Lower lobe of right lung (tissue), 2 donors: Measurements from ENCODE around the gene ZNF547. TPM values are rescaled to one million over a fixed set of nuclear protein-coding genes. Genes with fewer than 3 reads are reported as not detected.
"Not testable (repeated sequence)": the region's sequence is repeated elsewhere in the genome, so short reads cannot be mapped to it uniquely, and the experiment has no call there.

ENCODE experiments used
- ATAC-seq, 2 donors: fragments of 200-7000 bp; cut with Tn5 transposase; one replicate each; pipeline ENCODE4 v1.9.1; 2020 to 2022; ENCODE audit warnings: mild to moderate bottlenecking in 2 of 2, moderate library complexity in 2 of 2
- DNase-seq: peaks from one replicate; pipeline ENCODE4 v3.0.0-alpha.2; 2020
- H3K27ac ChIP-seq: fragments of 200-600 bp; one replicate; pipeline ENCODE4 v1.8.0; 2022
- H3K27me3 ChIP-seq: fragments of 200-600 bp; one replicate; pipeline ENCODE4 v1.8.0; 2022; ENCODE audit warnings: low read depth
- H3K36me3 ChIP-seq: fragments of 200-600 bp; one replicate; pipeline ENCODE4 v1.8.0; 2022; ENCODE audit warnings: mild to moderate bottlenecking
- H3K4me1 ChIP-seq: fragments of 200-600 bp; one replicate; pipeline ENCODE4 v1.8.0; 2022
- H3K4me3 ChIP-seq: fragments of 200-600 bp; one replicate; pipeline ENCODE4 v1.8.0; 2022; ENCODE audit warnings: mild to moderate bottlenecking
- H3K9me3 ChIP-seq: fragments of 200-600 bp; one replicate; pipeline ENCODE4 v1.8.0; 2022
- CTCF ChIP-seq: fragments of 200-600 bp; IDR thresholded peaks from one replicate; pipeline ENCODE4 v1.8.0; 2022; ENCODE audit warnings: antibody characterized with exemption, mild to moderate bottlenecking
- intact Hi-C: fragments of 100-400 bp; cut with DNase I; formaldehyde crosslinking; loops from one replicate; pipeline ENCODE4 v1.11.0; 2022
- total RNA-seq: library from RNA; stranded (reverse); fragmentation: NEBNext Ultra II Directional; extraction: Animal tissue kit (Norgen Biotek cat#: 25700); gene quantifications from one replicate; pipeline ENCODE4 v1.2.1, GENCODE V29; 2021
- donor health status: DM: no; HTN: yes; CAD: no; lungs with severe emphysema.

The ZNF547 gene
- total RNA-seq, 1 donor from 2014 or later, result 3.4 TPM

- no peak for TF ChIP-seq CTCF
- Histone ChIP-seq H3K4me1 (no peaks in the 10 kb centered on the region), H3K36me3 (peaks cover 51% of the 10 kb centered on the region), H3K4me3 (no peak overlapping the region), H3K27me3 (no peaks in the 10 kb centered on the region), H3K27ac (no peak overlapping the region), H3K9me3 (peaks cover 49% of the 10 kb centered on the region)
- ATAC-seq (no peak), DNase-seq (no peak)
- intact Hi-C loops, result no loop called here
These were observed 10.8 kb downstream of the ZNF547 start for GRCh38 chr19:57374179-57374578.

DNA sequence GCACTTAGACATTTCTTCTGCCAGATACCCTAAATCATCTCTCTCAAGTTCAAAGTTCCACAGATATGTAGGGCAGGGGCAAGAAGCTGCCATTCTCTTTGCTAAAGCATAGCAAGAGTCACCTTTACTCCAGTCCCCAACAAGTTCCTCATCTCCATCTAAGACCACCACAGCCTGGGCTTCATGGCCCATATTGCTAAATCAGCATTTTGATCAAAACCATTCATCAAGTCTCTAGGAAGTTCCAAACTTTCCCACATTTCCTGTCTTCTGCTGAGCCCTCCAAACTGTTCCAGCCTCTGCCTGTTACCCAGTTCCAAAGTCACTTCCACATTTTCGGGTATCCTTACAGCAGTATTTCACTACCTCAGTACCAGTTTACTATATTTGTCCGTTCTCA, 11.3 kb downstream of the ZNF547 start:
- H3K27me3 ChIP-seq, H3K27ac ChIP-seq, H3K4me1 ChIP-seq, intact Hi-C loops, DNase-seq, H3K4me3 ChIP-seq, ATAC-seq: not testable (repeated sequence)
- Histone ChIP-seq H3K36me3 (peaks cover 51% of the 10 kb centered on the region), H3K9me3 (peaks cover 54% of the 10 kb centered on the region)

GRCh38 chr19:57376151-57376550, 12.8 kb downstream of the ZNF547 start:
- DNase-seq, result no peak
- H3K27me3 ChIP-seq, result no peaks in the 10 kb centered on the region
- ATAC-seq, result no peak
- H3K27ac ChIP-seq, result no peak overlapping the region
- intact Hi-C loops, result no loop called here
- no peak overlapping the region for H3K4me3 ChIP-seq
- H3K4me1 ChIP-seq, result no peaks in the 10 kb centered on the region
- peaks cover 51% of the 10 kb centered on the region for H3K36me3 ChIP-seq
- no peak for TF ChIP-seq CTCF
- peaks cover 59% of the 10 kb centered on the region for H3K9me3 ChIP-seq

GRCh38 chr19:57377498-57378146, 14.3 kb downstream of the ZNF547 start:
- Histone ChIP-seq H3K9me3 (peaks cover 59% of the 10 kb centered on the region), H3K36me3 (peaks cover 43% of the 10 kb centered on the region), H3K4me1 (no peaks in the 10 kb centered on the region), H3K27ac (no peak overlapping the region), H3K4me3 (no peak overlapping the region), H3K27me3 (no peaks in the 10 kb centered on the region)
- DNase-seq, result no peak
- intact Hi-C loops, result no loop called here
- TF ChIP-seq CTCF, result no peak
- ATAC-seq, result no peak

DNA sequence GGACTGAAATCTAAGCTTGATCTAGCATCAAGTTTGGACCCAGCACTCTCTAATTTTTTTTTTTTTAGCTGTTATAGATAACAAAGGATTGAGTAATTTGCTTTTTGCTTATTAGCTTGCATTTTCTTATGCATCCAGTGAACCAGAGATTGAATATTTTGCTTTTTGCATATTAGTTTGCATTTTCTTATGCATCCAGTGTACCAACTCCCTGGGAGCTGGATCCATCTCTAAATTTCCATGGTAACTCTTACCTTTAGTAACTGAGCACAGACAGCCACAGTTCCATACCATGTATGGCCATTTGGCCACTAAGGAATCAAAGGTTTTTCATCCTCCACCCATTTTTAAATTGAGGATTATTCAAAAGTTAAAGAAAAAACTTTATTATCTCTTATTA, 17.6 kb downstream of the ZNF547 start:
- peaks cover 17% of the 10 kb centered on the region for H3K36me3 ChIP-seq
- H3K27me3 ChIP-seq, result no peaks in the 10 kb centered on the region
- intact Hi-C loops, result no loop called here
- H3K4me3 ChIP-seq, result no peak overlapping the region
- H3K4me1 ChIP-seq, result no peaks in the 10 kb centered on the region
- DNase-seq (no peak), ATAC-seq (no peak)
- H3K9me3 ChIP-seq, result peaks cover 43% of the 10 kb centered on the region
- TF ChIP-seq CTCF, result no peak
- no peak overlapping the region for H3K27ac ChIP-seq

DNA sequence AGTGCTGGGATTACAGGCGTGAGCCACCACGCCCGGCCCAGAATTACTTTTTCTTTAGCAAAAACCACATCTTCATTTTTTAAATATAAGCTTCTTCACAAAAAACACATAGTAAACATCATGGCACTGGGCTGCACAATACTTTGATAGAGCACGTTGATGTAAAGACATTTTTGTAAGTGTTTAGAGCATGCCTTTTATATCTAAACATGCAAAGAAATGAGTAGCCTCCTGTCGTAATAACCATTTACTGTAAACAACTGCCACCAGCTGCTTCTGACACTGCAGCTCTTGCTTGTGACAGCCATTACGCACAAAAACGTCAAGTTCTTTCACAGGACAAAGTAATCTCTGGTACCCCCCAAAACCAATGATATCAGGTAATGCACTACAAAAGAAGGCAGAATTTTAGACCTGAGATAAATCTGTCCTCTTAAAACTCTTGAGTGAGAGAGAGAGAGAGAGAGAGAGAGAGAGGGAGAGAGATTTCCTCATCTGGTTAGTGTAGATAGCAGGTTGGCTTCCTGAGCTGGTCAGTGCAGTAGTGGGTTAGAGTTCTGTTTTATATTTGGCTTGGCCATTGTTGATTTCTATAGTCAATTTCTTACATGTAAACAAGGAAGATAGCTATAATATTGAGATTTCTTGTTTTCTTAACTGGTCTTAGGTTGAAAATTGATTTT, 19.6 kb downstream of the ZNF547 start:
- no peaks in the 10 kb centered on the region for H3K4me1 ChIP-seq
- H3K4me3 ChIP-seq, result no peak overlapping the region
- no peak for DNase-seq
- intact Hi-C loops, result no loop called here
- H3K27ac ChIP-seq, result no peak overlapping the region
- TF ChIP-seq CTCF, result no peak
- peaks cover 22% of the 10 kb centered on the region for H3K9me3 ChIP-seq
- no peaks in the 10 kb centered on the region for H3K27me3 ChIP-seq
- H3K36me3 ChIP-seq, result peaks cover 4% of the 10 kb centered on the region
- ATAC-seq, result no peak
